NCI-H1048 (cell line): Measurements from ENCODE around the gene TBC1D10B.
"Not testable (repeated sequence)": the region's sequence is repeated elsewhere in the genome, so short reads cannot be mapped to it uniquely, and the experiment has no call there.

Experiments used
- DNase-seq: peaks from one replicate; lab custom pipeline; 2025; lab: John Stamatoyannopoulos, UW

TBC1D10B gene

DNA sequence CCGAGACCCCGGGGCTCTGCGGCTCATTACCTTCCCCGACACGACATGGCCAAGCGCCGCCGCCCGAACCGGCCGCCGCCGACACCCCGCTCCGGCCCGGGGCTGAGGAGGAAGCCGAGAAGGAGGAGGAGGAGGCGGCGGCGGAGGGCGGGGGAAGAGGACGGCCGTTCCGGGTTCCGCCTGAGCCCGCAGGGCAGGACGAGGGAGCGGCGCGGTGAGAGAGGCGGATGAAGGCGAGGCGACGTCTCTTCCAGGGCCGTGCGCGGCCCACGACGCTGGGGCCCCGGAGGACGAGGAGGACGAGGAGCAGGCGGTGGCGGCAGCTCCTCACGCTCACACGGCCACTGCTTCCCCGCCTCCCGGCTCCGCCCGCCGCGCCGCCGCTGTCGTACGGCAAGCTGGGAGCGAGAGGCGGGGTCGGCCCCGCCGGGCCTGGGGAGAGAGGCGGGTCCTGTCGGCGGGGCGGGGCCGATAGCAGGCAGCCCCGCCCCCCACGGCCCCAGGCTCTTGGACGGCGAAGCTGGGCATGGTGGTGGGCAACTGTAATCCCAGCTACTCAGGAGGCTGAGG is 35.2 kb downstream of the TBC1D10B start:
- DNase-seq = not testable (repeated sequence)

- DNase-seq = not testable (repeated sequence)
These were observed 35.8 kb downstream of the TBC1D10B start for GRCh38 chr16:30334473-30334989.

- DNase-seq = not testable (repeated sequence)
These were observed 46.1 kb downstream of the TBC1D10B start for GRCh38 chr16:30324220-30324619.

DNA sequence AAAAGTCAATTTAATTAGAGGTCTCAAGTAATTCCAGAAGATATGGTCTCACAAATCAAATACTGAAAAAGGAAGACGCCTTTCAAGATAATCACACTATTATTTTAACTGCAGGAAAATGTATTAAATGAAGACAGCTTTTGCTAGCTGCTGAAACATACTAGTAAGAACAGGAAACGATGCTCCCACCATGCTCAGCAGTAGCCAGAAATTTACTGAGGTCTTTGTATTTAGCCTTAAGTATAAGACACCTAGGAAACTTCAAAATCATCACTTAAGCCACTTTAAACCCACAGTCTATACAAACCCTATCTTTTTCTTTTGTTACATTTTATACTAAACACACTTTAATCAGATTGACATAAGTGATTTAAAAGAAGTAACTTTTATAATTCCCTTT is 51.6 kb downstream of the TBC1D10B start:
- not testable (repeated sequence) for DNase-seq

- DNase-seq = not testable (repeated sequence)
These were observed 59.4 kb downstream of the TBC1D10B start for GRCh38 chr16:30310937-30311336.

GRCh38 chr16:30309255-30309654 is 61.0 kb downstream of the TBC1D10B start:
- DNase-seq = not testable (repeated sequence)
